Measurements from ENCODE around the gene SLC66A2.
"Not testable (repeated sequence)": the region's sequence is repeated elsewhere in the genome, so short reads cannot be mapped to it uniquely, and the experiment has no call there.

SLC66A2 gene

GRCh38 chr18:79971211-79971952 is 19.9 kb upstream of the SLC66A2 start:
- DNase-seq (ENCODE audit: low read depth), result no peak

- DNase-seq (ENCODE audit: low read depth), result no peak
Measured at GRCh38 chr18:79970419-79971133, 19.1 kb upstream of the SLC66A2 start.

GRCh38 chr18:79965119-79965902 is 13.9 kb upstream of the SLC66A2 start:
- no peak for DNase-seq (ENCODE audit: low read depth)

GRCh38 chr18:79964330-79965118 is 13.1 kb upstream of the SLC66A2 start, which contains the start of gene HSBP1L1:
HSBP1L1 (plus strand) TSS chr18:79964643; CDS start chr18:79964736, 93 bp downstream.
- DNase-seq (ENCODE audit: low read depth), result no peak

GRCh38 chr18:79963658-79964329 is 12.3 kb upstream of the SLC66A2 start:
- no peak for DNase-seq (ENCODE audit: low read depth)

GRCh38 chr18:79962835-79963657 is 11.6 kb upstream of the SLC66A2 start:
- no peak for DNase-seq (ENCODE audit: low read depth)

- DNase-seq (ENCODE audit: low read depth), result no peak
Measured at GRCh38 chr18:79962311-79962710, 10.9 kb upstream of the SLC66A2 start.

GRCh38 chr18:79961527-79962291 is 10.3 kb upstream of the SLC66A2 start:
- DNase-seq (ENCODE audit: low read depth), result no peak

GRCh38 chr18:79960921-79961526 is 9.6 kb upstream of the SLC66A2 start:
- DNase-seq (ENCODE audit: low read depth), result no peak

- not testable (repeated sequence) for DNase-seq (ENCODE audit: low read depth)
Measured at GRCh38 chr18:79960161-79960801, 8.8 kb upstream of the SLC66A2 start.

- no peak for DNase-seq (ENCODE audit: low read depth)
Measured at GRCh38 chr18:79958981-79959380, 7.5 kb upstream of the SLC66A2 start.

- DNase-seq (ENCODE audit: low read depth), result no peak
Measured at GRCh38 chr18:79956276-79956675, 4.8 kb upstream of the SLC66A2 start.

- no peak for DNase-seq (ENCODE audit: low read depth)
Measured at GRCh38 chr18:79955302-79956075, 4.0 kb upstream of the SLC66A2 start.

GRCh38 chr18:79954791-79955190 is 3.3 kb upstream of the SLC66A2 start:
- no peak for DNase-seq (ENCODE audit: low read depth)

GRCh38 chr18:79953971-79954651 is 2.7 kb upstream of the SLC66A2 start:
- no peak for DNase-seq (ENCODE audit: low read depth)

GRCh38 chr18:79952996-79953559 is 1.6 kb upstream of the SLC66A2 start:
- no peak for DNase-seq (ENCODE audit: low read depth)

GRCh38 chr18:79952456-79952995 is 1.1 kb upstream of the SLC66A2 start:
- DNase-seq (ENCODE audit: low read depth), result no peak
